GM12865 (cell line): ENCODE measurements around the gene AGPAT1.

Source experiments
- DNase-seq: peaks from one replicate; pipeline ENCODE4 v3.0.0; 2010; ENCODE audit warnings: low read depth
- H3K4me3 ChIP-seq: 2 replicates; pipeline ENCODE4 v1.5.1; 2011; ENCODE audit warnings: mild to moderate bottlenecking, low read depth, low read length, control low read depth
- TF ChIP-seq, protein P1 (sequence below): IDR thresholded peaks from 2 replicates; pipeline ENCODE4 v1.5.1; 2011; ENCODE audit warnings: low read length, control low read depth, low read depth, inconsistent platforms; ENCODE audit not compliant: insufficient read depth; ENCODE audit errors: missing control alignments

The AGPAT1 gene

DNA sequence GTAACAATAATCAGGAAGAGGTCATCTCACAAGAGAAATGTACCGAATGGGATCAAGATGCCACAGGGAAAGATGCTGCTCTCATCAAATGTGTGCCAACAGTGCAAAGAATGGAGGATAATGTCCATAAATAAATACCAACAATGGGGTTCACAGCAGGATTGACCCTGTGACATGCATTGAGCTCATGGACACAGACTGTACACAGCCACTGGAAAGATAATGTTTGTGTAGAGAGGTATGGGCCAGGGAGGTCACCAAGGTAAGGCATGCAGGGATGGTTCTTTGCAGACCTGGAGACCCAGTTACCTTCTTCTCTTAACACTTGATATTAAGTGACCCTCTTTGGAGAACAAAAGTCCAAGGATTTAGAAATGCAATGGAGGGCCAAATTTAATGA, 1.5 kb downstream of the AGPAT1 start:
- no peak overlapping the region for H3K4me3 ChIP-seq
- DNase-seq = no peak
- TF ChIP-seq, protein P1, sequence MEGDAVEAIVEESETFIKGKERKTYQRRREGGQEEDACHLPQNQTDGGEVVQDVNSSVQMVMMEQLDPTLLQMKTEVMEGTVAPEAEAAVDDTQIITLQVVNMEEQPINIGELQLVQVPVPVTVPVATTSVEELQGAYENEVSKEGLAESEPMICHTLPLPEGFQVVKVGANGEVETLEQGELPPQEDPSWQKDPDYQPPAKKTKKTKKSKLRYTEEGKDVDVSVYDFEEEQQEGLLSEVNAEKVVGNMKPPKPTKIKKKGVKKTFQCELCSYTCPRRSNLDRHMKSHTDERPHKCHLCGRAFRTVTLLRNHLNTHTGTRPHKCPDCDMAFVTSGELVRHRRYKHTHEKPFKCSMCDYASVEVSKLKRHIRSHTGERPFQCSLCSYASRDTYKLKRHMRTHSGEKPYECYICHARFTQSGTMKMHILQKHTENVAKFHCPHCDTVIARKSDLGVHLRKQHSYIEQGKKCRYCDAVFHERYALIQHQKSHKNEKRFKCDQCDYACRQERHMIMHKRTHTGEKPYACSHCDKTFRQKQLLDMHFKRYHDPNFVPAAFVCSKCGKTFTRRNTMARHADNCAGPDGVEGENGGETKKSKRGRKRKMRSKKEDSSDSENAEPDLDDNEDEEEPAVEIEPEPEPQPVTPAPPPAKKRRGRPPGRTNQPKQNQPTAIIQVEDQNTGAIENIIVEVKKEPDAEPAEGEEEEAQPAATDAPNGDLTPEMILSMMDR = no peak

DNA sequence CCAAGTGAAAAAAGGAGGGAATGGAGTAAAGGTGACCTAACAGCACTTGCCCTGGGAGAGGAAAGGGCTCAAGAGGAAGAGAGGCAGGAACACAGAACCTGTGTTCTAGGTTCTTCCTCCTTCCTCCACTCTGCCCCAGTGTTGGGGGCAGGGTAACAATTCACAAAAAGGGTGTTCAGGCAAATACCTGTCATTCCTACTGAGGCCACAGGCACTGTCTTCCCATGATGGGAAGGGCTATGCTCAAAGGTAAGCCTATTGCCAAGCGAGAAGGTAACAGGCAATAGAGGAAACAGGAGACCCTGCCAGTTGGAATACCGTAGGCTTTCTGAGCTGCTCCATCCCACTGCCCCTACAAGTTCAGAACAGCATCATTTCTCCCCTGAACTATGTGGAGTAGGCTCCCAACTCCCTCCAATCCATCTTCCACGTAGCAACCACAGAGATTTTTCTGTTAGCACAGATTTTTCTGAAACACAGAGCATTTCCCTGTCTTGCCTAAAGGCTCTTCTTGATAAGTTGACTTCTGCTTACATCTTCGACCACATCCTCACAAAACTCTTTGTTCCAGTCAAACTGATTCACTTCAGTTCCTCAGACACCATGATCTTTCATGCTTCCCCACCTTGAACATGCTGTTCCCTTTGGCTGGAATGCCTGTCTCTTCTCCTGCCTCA, 2.7 kb downstream of the AGPAT1 start:
- TF ChIP-seq, protein P1 = no peak
- no peak for DNase-seq
- H3K4me3 ChIP-seq = no peak overlapping the region

- DNase-seq = no peak
- no peak overlapping the region for H3K4me3 ChIP-seq
- TF ChIP-seq, protein P1 = no peak
Measured at GRCh38 chr6:32171234-32171633, 4.7 kb downstream of the AGPAT1 start.

DNA sequence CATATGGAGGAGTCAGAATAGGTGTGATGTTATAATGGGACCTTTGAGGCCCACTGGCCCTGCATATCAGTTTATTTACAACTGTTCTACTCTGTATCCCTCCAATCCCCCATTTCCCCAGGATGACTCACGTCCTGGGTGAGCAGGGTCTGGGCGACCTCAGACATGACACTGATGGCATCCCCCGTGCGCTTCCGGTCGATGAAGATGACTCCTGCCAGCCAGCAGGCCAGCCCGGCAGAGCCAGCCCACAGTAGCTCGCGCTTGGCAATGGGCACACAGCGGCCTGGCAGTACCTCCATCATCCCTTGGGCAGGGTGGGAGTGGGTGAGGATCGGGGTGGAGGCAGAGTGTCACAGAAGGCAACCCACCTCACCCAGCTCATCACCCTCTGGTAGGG, 5.6 kb downstream of the AGPAT1 start:
- no peak for DNase-seq
- TF ChIP-seq, protein P1 = no peak
- no peak overlapping the region for H3K4me3 ChIP-seq

- no peak for DNase-seq
- H3K4me3 ChIP-seq = no peak overlapping the region
- TF ChIP-seq, protein P1 = no peak
Measured at GRCh38 chr6:32168807-32169591, 6.9 kb downstream of the AGPAT1 start.

DNA sequence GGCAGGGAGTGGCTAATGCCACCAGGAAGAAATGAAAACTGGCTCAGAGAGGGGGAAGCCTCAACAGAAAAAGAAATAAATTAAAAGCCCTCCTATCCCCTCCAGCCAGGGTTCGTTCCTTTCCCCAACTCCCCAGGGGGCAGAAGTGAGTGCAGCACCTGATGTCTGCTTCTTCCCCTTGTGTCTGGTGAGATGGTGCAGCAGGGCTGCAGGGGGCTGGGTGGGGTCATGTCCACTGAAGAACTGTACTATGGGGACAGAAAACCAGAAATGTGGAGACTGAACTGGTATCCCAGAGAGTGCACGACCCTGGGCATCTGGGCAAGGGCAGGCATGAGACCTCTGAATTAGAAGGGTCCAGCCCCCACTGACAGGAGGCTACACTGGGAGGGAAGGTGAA, 7.5 kb downstream of the AGPAT1 start:
- TF ChIP-seq, protein P1 = no peak
- no peak overlapping the region for H3K4me3 ChIP-seq
- DNase-seq = no peak
